Loucy (cell line): ENCODE results near the gene TNIP2.

Experiments
- H2AFZ ChIP-seq: fragments of 200-600 bp; sonication (generic); 2 replicates; pipeline ENCODE4 v1.6.0; 2016; ENCODE audit warnings: antibody characterized with exemption, mild to moderate bottlenecking, low read length, moderate library complexity
- H3F3A ChIP-seq: fragments of 200-600 bp; 2 replicates; pipeline ENCODE4 v1.6.0; 2016; ENCODE audit warnings: antibody characterized with exemption, low read depth, mild to moderate bottlenecking
- H3K27me3 ChIP-seq: fragments of 200-600 bp; sonication (generic); 2 replicates; pipeline ENCODE4 v1.6.1; 2014; ENCODE audit warnings: low read length, mild to moderate bottlenecking; ENCODE audit not compliant: insufficient read depth, poor library complexity, severe bottlenecking
- H3K36me3 ChIP-seq: fragments of 200-600 bp; sonication (generic); 2 replicates; pipeline ENCODE4 v1.6.1; 2016; ENCODE audit warnings: low read length; ENCODE audit not compliant: insufficient read depth
- H3K4me1 ChIP-seq: fragments of 200-600 bp; sonication (generic); 2 replicates; pipeline ENCODE4 v1.5.1; 2014; ENCODE audit warnings: low read length, mild to moderate bottlenecking; ENCODE audit not compliant: insufficient read depth, poor library complexity, severe bottlenecking
- H3K4me2 ChIP-seq: fragments of 200-600 bp; sonication (generic); 2 replicates; pipeline ENCODE4 v1.6.0; 2014; ENCODE audit warnings: antibody characterized with exemption, low read length, low read depth, mild to moderate bottlenecking; ENCODE audit not compliant: poor library complexity, severe bottlenecking
- H3K4me3 ChIP-seq: fragments of 200-600 bp; sonication (generic); 2 replicates; pipeline ENCODE4 v1.5.1; 2014; ENCODE audit warnings: low read length, mild to moderate bottlenecking, mixed read lengths; ENCODE audit not compliant: poor library complexity, severe bottlenecking
- H3K79me2 ChIP-seq: fragments of 200-600 bp; sonication (generic); 2 replicates; pipeline ENCODE4 v1.6.1; 2014; ENCODE audit warnings: low read length; ENCODE audit not compliant: insufficient read depth
- H3K9ac ChIP-seq: fragments of 200-600 bp; sonication (generic); 2 replicates; pipeline ENCODE4 v1.6.0; 2014; ENCODE audit warnings: mild to moderate bottlenecking, low read depth, low read length, moderate library complexity; ENCODE audit not compliant: poor library complexity, severe bottlenecking
- H3K9me2 ChIP-seq: fragments of 200-600 bp; sonication (generic); replicated peaks from 2 replicates; pipeline ENCODE4 v1.6.1; 2016; ENCODE audit warnings: low read depth, low read length, mixed read lengths
- H3K9me3 ChIP-seq: fragments of 200-600 bp; sonication (generic); 2 replicates; pipeline ENCODE4 v1.6.1; 2014; ENCODE audit warnings: mild to moderate bottlenecking, antibody characterized with exemption, low read length, low read depth; ENCODE audit not compliant: insufficient read depth
- H4K20me1 ChIP-seq: fragments of 200-600 bp; sonication (generic); 2 replicates; pipeline ENCODE4 v1.6.0; 2014; ENCODE audit warnings: antibody characterized with exemption, low read length, mild to moderate bottlenecking; ENCODE audit not compliant: insufficient read depth, poor library complexity, severe bottlenecking
- CTCF ChIP-seq: fragments of 200-600 bp; sonication (generic); conservative IDR thresholded peaks from 2 replicates; pipeline ENCODE4 v1.5.1; 2014; ENCODE audit warnings: mild to moderate bottlenecking, antibody characterized with exemption, low read length
- EZH2phosphoT487 ChIP-seq: fragments of 200-600 bp; IDR thresholded peaks from 2 replicates; pipeline ENCODE4 v1.6.1; 2018; ENCODE audit warnings: antibody characterized with exemption, mild to moderate bottlenecking, moderate library complexity, borderline replicate concordance

The TNIP2 gene

GRCh38 chr4:2700031-2700430 is 56.1 kb downstream of the TNIP2 start:
- Histone ChIP-seq H3K36me3 (peaks cover 87% of the 10 kb centered on the region), H3F3A (no peaks in the 10 kb centered on the region), H3K4me2 (no peak overlapping the region), H3K9me2 (no peaks in the 10 kb centered on the region), H4K20me1 (no peaks in the 10 kb centered on the region), H2AFZ (no peak overlapping the region), H3K27me3 (no peaks in the 10 kb centered on the region), H3K4me1 (no peaks in the 10 kb centered on the region), H3K9me3 (no peaks in the 10 kb centered on the region), H3K4me3 (no peak overlapping the region), H3K79me2 (no peaks in the 10 kb centered on the region), H3K9ac (no peak overlapping the region)
- TF ChIP-seq EZH2phosphoT487 (no peak), CTCF (no peak)

- Histone ChIP-seq H3K4me3 (no peak overlapping the region), H3K9ac (no peak overlapping the region), H3K79me2 (no peaks in the 10 kb centered on the region), H3K4me1 (no peaks in the 10 kb centered on the region), H3K9me2 (no peaks in the 10 kb centered on the region), H2AFZ (no peak overlapping the region), H3K27me3 (no peaks in the 10 kb centered on the region), H3K9me3 (no peaks in the 10 kb centered on the region), H3K36me3 (peaks cover 92% of the 10 kb centered on the region), H3F3A (no peaks in the 10 kb centered on the region), H4K20me1 (no peaks in the 10 kb centered on the region), H3K4me2 (no peak overlapping the region)
- TF ChIP-seq EZH2phosphoT487 = no peak
- no peak for TF ChIP-seq CTCF
Observed at GRCh38 chr4:2699534-2699933, 56.6 kb downstream of the TNIP2 start.

- Histone ChIP-seq H3K4me3 (no peak overlapping the region), H3K36me3 (peaks cover 96% of the 10 kb centered on the region)
- TF ChIP-seq CTCF = no peak
- TF ChIP-seq EZH2phosphoT487 = no peak
Observed at GRCh38 chr4:2698951-2699505, 57.1 kb downstream of the TNIP2 start.

More at GRCh38 chr4:2698951-2699505, 57.1 kb downstream of the TNIP2 start:
- H4K20me1 ChIP-seq = no peaks in the 10 kb centered on the region
- H2AFZ ChIP-seq = no peak overlapping the region
- no peaks in the 10 kb centered on the region for H3K27me3 ChIP-seq
- H3K79me2 ChIP-seq = no peaks in the 10 kb centered on the region
- H3K4me2 ChIP-seq = no peak overlapping the region
- no peak overlapping the region for H3K9ac ChIP-seq
- H3K4me1 ChIP-seq = no peaks in the 10 kb centered on the region
- H3K9me3 ChIP-seq = no peaks in the 10 kb centered on the region
- H3K9me2 ChIP-seq = no peaks in the 10 kb centered on the region
- H3F3A ChIP-seq = no peaks in the 10 kb centered on the region
